GM18517 (cell line): ENCODE measurements around the gene SHC2.
"Not testable (repeated sequence)": the region's sequence is repeated elsewhere in the genome, so short reads cannot be mapped to it uniquely, and the experiment has no call there.

Experiments used
- ATAC-seq: cut with Tn5 transposase; IDR thresholded peaks from one replicate; pipeline ENCODE4 v1.9.1; 2021; ENCODE audit warnings: mild to moderate bottlenecking, moderate library complexity; ENCODE audit not compliant: unreplicated experiment

Gene SHC2

GRCh38 chr19:450912-451481, 9.8 kb downstream of the SHC2 start:
- ATAC-seq: not testable (repeated sequence)

GRCh38 chr19:449916-450315, 10.9 kb downstream of the SHC2 start:
- ATAC-seq: no peak

DNA sequence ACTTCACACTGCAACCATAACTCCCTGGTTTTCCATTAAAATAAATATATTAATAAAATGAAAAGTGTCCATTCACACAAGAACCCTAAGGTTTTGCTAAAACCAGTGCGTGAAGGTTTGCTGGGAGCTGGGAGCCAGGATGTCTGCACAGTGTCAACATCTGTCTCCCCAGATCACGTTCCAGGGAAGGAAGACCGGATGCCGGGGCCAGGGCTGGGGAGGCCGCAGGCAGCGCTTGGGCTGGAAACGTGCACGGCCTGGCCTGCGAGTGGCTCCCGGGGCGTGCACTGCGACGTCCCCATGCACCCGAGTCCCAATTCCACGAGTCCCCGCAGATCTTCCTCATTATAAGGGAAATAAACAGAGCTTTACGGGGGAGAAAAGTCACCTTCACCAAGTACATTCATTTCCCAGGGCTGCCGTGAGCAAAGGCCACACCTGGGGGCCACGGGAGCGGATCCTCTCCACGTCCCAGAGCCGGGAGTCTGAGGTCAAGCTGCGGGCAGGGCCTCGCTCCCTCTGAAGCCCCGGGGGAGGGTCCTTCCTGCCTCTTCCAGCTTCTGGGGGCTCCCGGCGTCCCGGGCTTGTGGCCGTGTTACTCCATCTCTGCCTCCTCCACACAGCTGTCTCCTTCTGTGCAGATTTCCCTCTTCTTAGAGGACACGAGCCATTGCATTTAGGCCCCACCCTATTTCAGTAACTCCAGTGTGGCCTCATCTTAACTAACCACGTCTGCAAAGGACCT, 12.8 kb downstream of the SHC2 start:
- no peak for ATAC-seq

- ATAC-seq: no peak
These were observed 13.8 kb downstream of the SHC2 start for GRCh38 chr19:447064-447426.

GRCh38 chr19:444677-445210, 16.1 kb downstream of the SHC2 start:
- no peak for ATAC-seq

DNA sequence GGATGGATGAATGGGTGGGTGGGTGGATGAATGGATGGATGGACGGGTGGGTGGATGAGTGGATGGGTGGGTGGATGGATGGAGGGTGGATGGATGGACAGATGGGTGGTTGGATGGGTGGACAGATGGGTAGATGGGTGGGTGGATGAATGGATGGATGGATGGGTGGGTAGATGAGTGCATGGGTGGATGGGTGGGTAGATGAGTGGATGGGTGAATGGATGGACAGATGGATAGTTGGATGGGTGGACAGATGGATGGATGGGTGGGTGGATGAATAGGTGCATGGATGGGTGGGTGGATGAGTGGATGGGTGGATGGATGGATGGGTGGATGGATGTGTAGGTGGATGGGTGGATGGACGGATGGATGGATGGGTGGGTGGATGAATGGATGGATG, 17.8 kb downstream of the SHC2 start:
- no peak for ATAC-seq

GRCh38 chr19:442085-442484, 18.7 kb downstream of the SHC2 start:
- no peak for ATAC-seq

DNA sequence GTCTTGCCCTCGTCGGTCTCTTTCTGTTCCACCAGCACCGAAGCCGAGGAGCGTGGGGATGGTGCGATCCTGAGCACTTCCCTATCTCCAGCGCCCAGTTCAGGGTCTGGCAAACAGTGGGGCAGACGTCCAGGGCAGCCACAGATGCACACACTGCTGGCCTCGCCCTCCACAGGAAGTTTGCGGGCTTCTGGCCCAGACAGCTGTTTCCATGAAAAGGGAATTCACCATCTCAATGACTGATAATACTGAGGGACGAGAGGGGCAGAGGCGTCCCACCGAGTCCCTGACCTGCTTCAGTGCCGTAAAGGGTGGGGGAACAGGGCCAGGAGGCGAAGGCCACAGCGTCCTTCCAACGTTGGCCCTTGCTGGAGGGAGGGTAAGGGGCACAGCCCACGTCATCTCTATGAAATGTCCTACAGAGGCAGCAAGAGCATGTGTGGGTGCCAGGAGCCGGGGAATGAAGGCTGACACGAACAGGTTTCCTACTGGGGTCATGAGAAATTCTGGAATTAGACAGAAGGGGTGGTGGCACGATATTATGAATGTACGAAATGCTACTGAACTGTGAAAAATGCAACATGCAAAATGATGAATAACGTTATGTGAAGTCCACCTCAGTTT, 19.5 kb downstream of the SHC2 start:
- ATAC-seq: no peak

DNA sequence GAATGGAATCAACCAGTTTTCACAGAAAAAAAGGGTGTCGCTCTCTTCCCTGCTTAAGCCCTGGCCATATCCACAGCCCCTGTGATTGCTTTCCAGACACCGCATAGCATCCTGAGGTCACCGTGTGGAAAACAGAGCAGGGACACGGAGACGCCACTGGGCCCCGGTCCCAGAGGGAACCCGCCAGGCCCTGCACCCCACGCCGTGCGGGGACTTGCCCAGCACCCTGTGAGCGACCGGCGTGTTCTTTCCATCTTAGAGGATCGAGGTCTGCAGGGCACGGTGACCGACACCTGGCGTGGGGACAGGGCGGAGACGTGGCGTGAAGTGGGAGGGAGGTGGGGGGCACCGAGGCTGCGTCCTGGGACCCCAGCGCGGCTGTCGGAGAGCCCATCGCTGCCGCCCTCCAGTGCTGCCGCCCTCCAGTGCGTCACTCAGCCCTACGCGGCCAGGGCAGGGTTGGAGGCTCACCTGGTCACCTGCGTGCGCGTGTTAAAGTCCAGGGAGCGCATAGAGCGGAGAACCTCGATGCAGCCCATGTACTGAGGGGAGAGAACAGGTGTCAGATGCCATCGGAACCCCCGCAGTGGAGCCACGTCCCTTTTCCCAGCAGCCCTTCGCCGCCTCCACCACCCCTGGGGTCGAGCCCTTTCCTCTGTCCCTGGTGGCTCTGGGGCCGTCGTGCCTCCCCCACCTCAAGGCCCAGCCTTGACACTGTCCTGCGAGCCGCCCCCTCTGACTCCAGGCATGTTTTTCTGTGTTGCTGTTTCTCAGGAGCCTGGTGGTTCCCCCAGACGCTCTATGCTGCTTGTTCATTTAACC, 20.2 kb downstream of the SHC2 start:
- ATAC-seq: no peak

- ATAC-seq: no peak
These were observed 21.5 kb downstream of the SHC2 start for GRCh38 chr19:439167-439900.

- ATAC-seq: no peak
These were observed 22.3 kb downstream of the SHC2 start for GRCh38 chr19:438416-438958.

DNA sequence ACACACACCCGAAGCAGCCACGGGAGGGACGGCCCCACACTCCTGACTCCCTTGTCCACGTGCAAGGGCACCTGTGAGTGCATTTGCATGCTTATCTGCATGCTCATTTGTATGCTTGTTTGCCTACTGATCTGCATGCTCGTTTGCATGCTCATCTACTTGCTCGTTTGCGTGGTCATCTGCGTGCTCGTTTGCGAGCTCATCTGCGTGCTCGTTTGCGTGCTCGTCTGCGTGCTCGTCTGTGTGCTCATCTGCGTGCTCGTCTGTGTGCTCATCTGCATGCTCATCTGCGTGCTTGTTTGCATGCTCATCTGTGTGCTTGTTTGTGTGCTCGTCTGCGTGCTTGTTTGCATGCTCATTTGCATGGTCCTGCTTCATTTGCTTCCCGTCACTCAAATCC, 23.8 kb downstream of the SHC2 start:
- no peak for ATAC-seq

- ATAC-seq: no peak
These were observed 24.4 kb downstream of the SHC2 start for GRCh38 chr19:436413-436950.

DNA sequence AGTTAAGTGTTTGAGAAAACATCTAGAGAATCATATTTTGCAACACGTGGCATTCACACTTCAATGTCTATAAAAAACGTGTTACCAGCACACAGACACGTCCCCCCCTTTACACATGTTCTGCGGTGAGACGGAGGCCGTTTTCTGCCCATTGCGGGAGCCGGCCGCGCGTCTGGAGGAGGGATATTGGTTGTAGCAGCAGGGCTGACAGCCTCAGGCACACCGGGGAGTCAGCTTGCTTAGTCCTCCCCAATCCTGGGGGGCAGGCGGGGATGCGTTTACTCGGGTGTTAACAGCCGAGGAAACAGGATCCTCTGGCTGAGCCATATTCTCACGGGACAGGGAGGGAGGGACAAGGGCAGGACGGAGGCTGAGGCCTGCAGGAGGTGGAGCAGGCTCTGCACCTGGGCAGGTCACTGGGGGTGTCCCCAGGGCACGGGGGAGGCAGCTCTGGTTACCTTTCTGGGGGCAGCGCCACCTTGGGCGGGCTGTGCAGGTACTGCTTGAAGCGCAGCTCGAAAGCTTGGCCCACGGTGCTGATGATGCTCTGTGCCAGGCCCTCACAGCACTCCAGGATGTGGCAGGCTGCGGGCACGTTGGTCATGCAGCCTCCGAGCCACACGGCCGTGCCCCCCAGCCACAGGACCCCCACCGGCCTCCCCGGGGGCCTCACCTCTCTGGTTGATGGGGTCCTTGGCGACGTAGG, 25.0 kb downstream of the SHC2 start:
- no peak for ATAC-seq

GRCh38 chr19:435056-435706, 25.7 kb downstream of the SHC2 start:
- no peak for ATAC-seq

DNA sequence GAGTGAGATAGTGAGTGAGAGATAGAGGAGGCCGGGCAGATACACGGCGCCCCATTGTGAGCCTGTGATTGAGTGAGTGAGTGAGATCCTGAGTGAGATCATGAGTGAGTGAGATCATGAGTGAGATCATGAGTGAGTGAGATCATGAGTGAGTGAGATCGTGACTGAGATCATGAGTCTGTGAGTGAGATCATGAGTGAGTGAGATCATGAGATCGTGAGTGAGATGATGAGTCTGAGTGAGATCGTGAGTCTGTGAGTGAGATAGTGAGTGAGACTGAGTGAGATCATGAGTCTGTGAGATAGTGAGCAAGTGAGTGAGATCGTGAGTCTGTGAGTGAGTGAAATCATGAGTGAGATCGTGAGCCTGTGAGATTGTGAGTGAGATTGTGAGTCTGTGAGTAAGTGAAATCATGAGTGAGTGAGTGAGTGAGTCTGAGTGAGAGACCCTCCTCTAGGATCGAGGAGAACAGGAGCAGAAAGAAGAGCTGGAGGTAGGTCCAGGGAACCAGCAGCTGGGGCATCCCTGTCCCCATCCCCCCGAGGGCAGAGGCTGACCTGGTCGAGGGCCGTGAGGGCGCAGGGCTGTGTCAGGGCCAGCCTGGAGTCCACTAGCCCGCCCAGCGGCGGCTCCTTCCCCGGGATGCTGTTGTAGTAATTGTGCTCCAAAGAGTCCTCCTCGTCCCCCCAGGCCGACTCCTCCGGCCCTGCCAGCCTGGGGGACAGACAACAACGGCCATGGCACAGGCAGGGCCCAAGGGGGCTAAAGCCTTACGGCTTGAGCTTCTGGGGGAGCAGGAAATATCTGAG, 26.5 kb downstream of the SHC2 start:
- ATAC-seq: no peak

DNA sequence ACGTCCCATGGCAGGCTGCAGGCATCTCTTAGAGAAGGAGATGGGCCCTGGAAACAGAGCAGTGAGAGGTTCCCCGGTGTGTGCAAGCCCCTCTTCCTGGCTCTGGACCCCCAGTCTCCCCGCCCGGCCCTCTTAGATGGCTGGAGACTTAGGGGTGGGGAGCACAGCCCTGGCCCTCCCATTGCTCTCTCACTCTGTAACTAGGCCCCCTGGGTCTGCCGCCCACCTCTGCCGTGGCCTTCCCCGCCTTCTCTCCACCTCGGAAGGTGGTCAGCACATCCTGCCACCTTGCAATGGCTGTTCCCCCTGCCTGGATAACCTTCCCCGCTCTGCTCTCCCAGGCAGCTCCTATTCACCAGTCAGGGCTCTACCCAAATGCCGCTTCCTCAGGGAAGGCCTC, 30.1 kb downstream of the SHC2 start:
- ATAC-seq: no peak

DNA sequence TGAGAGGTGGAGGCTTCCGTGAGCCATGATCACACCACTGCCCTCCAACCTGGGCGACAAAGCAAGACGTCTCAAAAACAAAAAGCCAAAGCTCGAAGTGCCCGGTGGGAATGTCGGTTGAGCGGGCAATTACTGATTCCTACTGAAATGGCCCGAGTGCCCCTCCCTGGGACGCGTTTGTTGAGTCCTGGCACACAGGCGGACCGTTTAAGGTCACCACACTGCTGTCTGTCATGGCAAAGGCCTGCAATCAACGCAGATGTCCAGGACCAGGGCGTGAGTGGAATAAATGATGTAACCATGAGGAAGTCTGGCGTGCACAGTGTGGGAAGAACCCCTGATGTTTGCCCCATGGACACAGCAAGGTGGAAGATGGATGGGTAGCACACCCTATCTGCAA, 32.7 kb downstream of the SHC2 start:
- no peak for ATAC-seq
